Heart right ventricle (tissue), 16 donors: Measurements from ENCODE around the gene SMARCD2. TPM values are rescaled to one million over a fixed set of nuclear protein-coding genes. Genes with fewer than 3 reads are reported as not detected.

Experiments
- ATAC-seq, 8 donors: fragments of 200-7000 bp; cut with Tn5 transposase; one replicate each; pipeline ENCODE4 v1.9.1; 2020; ENCODE audit warnings: mild to moderate bottlenecking in 8 of 8, moderate library complexity in 8 of 8, moderate number of reproducible peaks in 1 of 8
- DNase-seq, 2 donors: peaks; one replicate each; pipeline ENCODE4 v3.0.0-alpha.2; 2020
- H3K27ac ChIP-seq, 10 donors: fragments of 200-600 bp; sonication (generic) in 2 of 10; one replicate each; pipeline versions ENCODE4 v1.5.0 to v1.8.0; 2020 to 2022; ENCODE audit warnings: mild to moderate bottlenecking in 3 of 10
- H3K27me3 ChIP-seq, 7 donors: fragments of 200-600 bp; one replicate each; pipeline ENCODE4 v1.8.0; 2021 to 2022; ENCODE audit warnings: mild to moderate bottlenecking in 2 of 7
- H3K36me3 ChIP-seq, 9 donors: fragments of 200-600 bp; sonication (generic) in 1 of 9; one replicate each; pipeline versions ENCODE4 v1.5.0 to v1.8.0; 2020 to 2022; ENCODE audit warnings: mild to moderate bottlenecking in 2 of 9
- H3K4me1 ChIP-seq, 9 donors: fragments of 200-600 bp; sonication (generic) in 1 of 9; one replicate each; pipeline versions ENCODE4 v1.5.0 to v1.8.0; 2020 to 2022; ENCODE audit warnings: mild to moderate bottlenecking in 4 of 9
- H3K4me3 ChIP-seq, 10 donors: fragments of 200-600 bp; sonication (generic) in 2 of 10; one replicate each; pipeline versions ENCODE4 v1.5.0 to v1.8.0; 2020 to 2022; ENCODE audit warnings: mild to moderate bottlenecking in 7 of 10, moderate library complexity in 2 of 10
- H3K9me3 ChIP-seq, 11 donors: fragments of 200-600 bp in 10 of 11; sonication (generic) in 2 of 11; one replicate each; pipeline versions ENCODE4 v1.5.0 to v1.8.0; 2013 to 2022; ENCODE audit warnings: mild to moderate bottlenecking in 2 of 11, control low read depth in 1 of 11, moderate library complexity in 1 of 11
- WGBS, 2 donors: extraction: QIAGEN DNeasy Blood & Tissue Kit; methylation state at CpG; one replicate each; pipeline ENCODE4 v1.1.7; 2013; ENCODE audit warnings: inconsistent platforms in 1 of 2; 5-methylcytosine and 5-hydroxymethylcytosine counted together
- intact Hi-C, 10 donors: fragments of 100-400 bp; cut with DNase I; formaldehyde crosslinking; loops; one replicate each; pipeline versions ENCODE4 v1.11.1 to v1.14.2; 2022
- polyA plus RNA-seq, 2 donors: library from polyadenylated mRNA; stranded (reverse); fragments of 200-250 nt; gene quantifications; one replicate each; pipeline ENCODE4 v1.2.3, GENCODE V29; 2013
- total RNA-seq, 10 donors: library from RNA; stranded (reverse); fragmentation: NEBNext Ultra II Directional in 3 of 10; extraction: Animal tissue kit (Norgen Biotek cat#: 25700) in 3 of 10; gene quantifications; one replicate each; pipeline versions ENCODE4 v1.2.1 to v1.2.4, GENCODE V29; 2021 to 2023
- TF ChIP-seq, protein P1 (sequence below), 9 donors: fragments of 200-600 bp; sonication (generic) in 2 of 9; IDR thresholded peaks; one replicate each; pipeline versions ENCODE4 v1.5.0 to v1.8.0; 2021 to 2022; ENCODE audit warnings: antibody characterized with exemption in 9 of 9, mild to moderate bottlenecking in 5 of 9, moderate library complexity in 1 of 9
- donor health status: Arrhythmogenic right ventricular cardiomyopathy.
- donor health status: ischemic (EF 13 %, LVEDD 7.1; RV severe dilation, severe dysfunction).
- donor health status: healthy with polysubstance abuse.
- donor health status: DM: no; HTN: yes; CAD: no.
- donor health status: DM: no; HTN: no; CAD: no.
- donor health status: ischemic (EF 25% LVEDD 6.9; RV normal size, moderate dysfunction).
- donor health status: ischemic (EF 25% LVEDD 5.7; RV mildly dilated, moderate dysfunction).
- donor health status: healthy.
- donor health status: DM: yes; HTN: yes; CAD: no.
- donor health status: Ischemic cardiomyopathy.
- donor health status: ischemic (EF 35%, LVEDD 5.7; RV mildly dilated, moderate dysfunction).
- donor health status: nonischemic (EF 11% LVEDD 7.7; RV severe dilation, severe dysfunction).
- donor health status: DM: yes; HTN: yes; CAD: no.
- donor health status: PGD.
- donor health status: ischemic (EF 29% LVEDD 5.4; RV normal size, mild dysfunction).
- donor health status: nonischemic (EF 23%, LVEDD 6.1; RV moderate dilation, normal function).

SMARCD2 gene
- total and polyA plus RNA-seq, 12 donors, result 11.6 to 35.7 (median 18.4) TPM

DNA sequence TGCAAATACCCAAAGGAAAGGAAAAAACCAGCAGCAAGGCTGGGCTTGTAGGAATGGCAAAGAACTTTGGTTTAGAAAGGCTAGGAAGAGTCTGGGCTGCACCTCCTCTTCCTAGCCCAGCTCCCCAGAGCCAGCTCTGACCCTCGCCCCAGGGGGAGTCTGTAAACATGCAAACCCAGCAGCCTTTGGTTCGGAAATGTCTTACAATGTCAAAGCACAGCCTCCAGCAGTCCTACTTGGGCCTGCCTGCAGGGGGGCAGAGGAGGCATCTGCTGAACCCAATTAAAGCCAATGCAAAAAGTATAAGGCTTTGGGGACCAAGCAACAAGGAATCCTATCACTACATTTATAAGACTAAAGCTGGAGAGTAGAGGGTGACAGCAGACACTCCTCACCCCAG lies 10.0 kb downstream of the SMARCD2 start:
- H3K4me3 ChIP-seq, result no peak overlapping the region
- ATAC-seq (no peak), DNase-seq (no peak)
- intact Hi-C loops, result loop anchor here in 1 of 10 donors (10.0 kb wide), 1 partner anchor 138 kb away; no protein-coding TSS in a partner anchor
- no peaks in the 10 kb centered on the region for H3K27me3 ChIP-seq
- peaks cover 5 to 35% (median 22%) of the 10 kb centered on the region in 9 donors for H3K4me1 ChIP-seq
- WGBS, 2 donors, result 75 to 83% methylated on average over 2 of the region's 2 CpGs
- TF ChIP-seq, protein P1, sequence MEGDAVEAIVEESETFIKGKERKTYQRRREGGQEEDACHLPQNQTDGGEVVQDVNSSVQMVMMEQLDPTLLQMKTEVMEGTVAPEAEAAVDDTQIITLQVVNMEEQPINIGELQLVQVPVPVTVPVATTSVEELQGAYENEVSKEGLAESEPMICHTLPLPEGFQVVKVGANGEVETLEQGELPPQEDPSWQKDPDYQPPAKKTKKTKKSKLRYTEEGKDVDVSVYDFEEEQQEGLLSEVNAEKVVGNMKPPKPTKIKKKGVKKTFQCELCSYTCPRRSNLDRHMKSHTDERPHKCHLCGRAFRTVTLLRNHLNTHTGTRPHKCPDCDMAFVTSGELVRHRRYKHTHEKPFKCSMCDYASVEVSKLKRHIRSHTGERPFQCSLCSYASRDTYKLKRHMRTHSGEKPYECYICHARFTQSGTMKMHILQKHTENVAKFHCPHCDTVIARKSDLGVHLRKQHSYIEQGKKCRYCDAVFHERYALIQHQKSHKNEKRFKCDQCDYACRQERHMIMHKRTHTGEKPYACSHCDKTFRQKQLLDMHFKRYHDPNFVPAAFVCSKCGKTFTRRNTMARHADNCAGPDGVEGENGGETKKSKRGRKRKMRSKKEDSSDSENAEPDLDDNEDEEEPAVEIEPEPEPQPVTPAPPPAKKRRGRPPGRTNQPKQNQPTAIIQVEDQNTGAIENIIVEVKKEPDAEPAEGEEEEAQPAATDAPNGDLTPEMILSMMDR (IDR thresholded peaks at IDR 0.05), result no peak
- H3K9me3 ChIP-seq, result no peaks in the 10 kb centered on the region
- H3K36me3 ChIP-seq, result peaks cover 4 to 88% (median 66%) of the 10 kb centered on the region in 9 donors
- H3K27ac ChIP-seq, result no peak overlapping the region

DNA sequence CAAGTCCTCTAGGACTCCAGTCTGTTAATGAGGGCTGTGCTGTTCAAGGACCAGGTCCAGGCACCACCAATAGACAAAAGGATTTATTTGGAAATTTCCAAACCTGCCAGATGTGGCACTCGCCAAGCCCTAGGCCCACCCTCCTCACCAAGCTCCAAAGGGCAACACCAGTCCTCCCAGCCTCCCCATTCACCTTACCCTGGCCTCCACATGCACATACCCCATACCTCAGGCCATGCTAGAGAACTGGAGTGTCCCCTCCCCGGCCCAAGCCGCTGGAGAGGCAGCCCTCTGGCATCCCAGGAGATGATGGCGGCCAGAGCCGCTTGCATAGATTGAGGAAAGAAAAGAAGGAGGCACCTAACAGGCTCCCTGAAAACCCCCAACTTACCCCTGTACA lies 10.5 kb downstream of the SMARCD2 start:
- intact Hi-C loops, result loop anchor here in 1 of 10 donors (10.0 kb wide), 1 partner anchor 137 kb away; no protein-coding TSS in a partner anchor
- DNase-seq (no peak), ATAC-seq (no peak)
- H3K36me3 ChIP-seq, result peaks cover 4 to 84% (median 66%) of the 10 kb centered on the region in 9 donors
- peaks cover 5 to 32% (median 20%) of the 10 kb centered on the region in 9 donors for H3K4me1 ChIP-seq
- peak overlapping the region in 1 of 10 donors; percentile 5 for H3K27ac ChIP-seq
- H3K4me3 ChIP-seq, result no peak overlapping the region
- TF ChIP-seq, protein P1 (IDR thresholded peaks at IDR 0.05), result no peak
- no peaks in the 10 kb centered on the region for H3K27me3 ChIP-seq
- H3K9me3 ChIP-seq, result no peaks in the 10 kb centered on the region
- WGBS, 2 donors, result 86 to 89% methylated on average over 5 of the region's 5 CpGs

DNA sequence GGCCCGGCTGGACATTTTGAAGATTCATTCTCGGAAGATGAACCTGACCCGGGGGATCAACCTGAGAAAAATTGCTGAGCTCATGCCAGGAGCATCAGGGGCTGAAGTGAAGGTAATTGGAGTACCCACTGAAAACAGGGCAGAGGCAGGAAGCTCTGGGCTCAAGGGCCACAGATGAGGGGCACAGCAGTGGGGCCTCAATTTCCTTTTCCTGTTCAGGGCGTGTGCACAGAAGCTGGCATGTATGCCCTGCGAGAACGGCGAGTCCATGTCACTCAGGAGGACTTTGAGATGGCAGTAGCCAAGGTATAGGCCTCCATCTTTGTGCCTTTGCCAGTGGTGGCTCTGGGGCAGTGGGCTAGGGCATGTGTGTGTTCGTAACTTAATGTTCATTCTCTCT lies 11.0 kb downstream of the SMARCD2 start:
- Histone ChIP-seq H3K4me3 (no peak overlapping the region), H3K4me1 (peaks cover 5 to 32% (median 20%) of the 10 kb centered on the region in 9 donors), H3K27me3 (no peaks in the 10 kb centered on the region), H3K36me3 (peaks cover 4 to 80% (median 66%) of the 10 kb centered on the region in 9 donors), H3K9me3 (no peaks in the 10 kb centered on the region), H3K27ac (peak overlapping the region in 1 of 10 donors; percentile 10)
- DNase-seq (no peak), ATAC-seq (no peak)
- TF ChIP-seq, protein P1 (IDR thresholded peaks at IDR 0.05), result no peak
- intact Hi-C loops, result loop anchor here in 1 of 10 donors (10.0 kb wide), 1 partner anchor 137 kb away; no protein-coding TSS in a partner anchor
- WGBS, 2 donors, result 79% methylated on average over 8 of the region's 8 CpGs

DNA sequence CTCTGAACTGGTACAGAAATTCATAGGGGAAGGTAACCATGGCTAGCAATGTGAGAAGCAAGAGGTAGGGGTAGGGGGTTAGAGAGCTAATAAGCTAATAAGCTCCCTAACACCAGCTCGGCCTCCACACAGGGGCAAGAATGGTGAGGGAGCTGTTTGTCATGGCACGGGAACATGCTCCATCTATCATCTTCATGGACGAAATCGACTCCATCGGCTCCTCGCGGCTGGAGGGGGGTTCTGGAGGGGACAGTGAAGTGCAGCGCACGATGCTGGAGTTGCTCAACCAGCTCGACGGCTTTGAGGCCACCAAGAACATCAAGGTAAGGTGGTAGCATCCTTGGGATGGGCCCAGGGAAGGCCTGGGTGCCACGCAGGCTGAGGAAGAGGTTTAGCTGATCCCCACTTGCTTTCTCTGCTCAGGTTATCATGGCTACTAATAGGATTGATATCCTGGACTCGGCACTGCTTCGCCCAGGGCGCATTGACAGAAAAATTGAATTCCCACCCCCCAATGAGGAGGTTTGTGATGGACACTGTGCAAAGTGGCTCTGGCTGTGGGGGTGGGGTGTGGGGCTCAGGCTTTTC lies 11.5 kb downstream of the SMARCD2 start:
- intact Hi-C loops, result loop anchor here in 1 of 10 donors (10.0 kb wide), 1 partner anchor 136 kb away; no protein-coding TSS in a partner anchor
- H3K27ac ChIP-seq, result peak overlapping the region in 1 of 10 donors; percentile 10
- DNase-seq (no peak), ATAC-seq (no peak)
- no peaks in the 10 kb centered on the region for H3K9me3 ChIP-seq
- peaks cover 5 to 36% (median 26%) of the 10 kb centered on the region in 9 donors for H3K4me1 ChIP-seq
- no peaks in the 10 kb centered on the region for H3K27me3 ChIP-seq
- peaks cover 4 to 76% (median 66%) of the 10 kb centered on the region in 9 donors for H3K36me3 ChIP-seq
- H3K4me3 ChIP-seq, result no peak overlapping the region
- TF ChIP-seq, protein P1 (IDR thresholded peaks at IDR 0.05), result no peak
- 91 to 93% methylated on average over 15 of the region's 15 CpGs for WGBS, 2 donors
